Astrocyte (in vitro differentiated cells and primary cell): ENCODE measurements around the gene TMBIM1. TPM values are rescaled to one million over a fixed set of nuclear protein-coding genes. Genes with fewer than 3 reads are reported as not detected.

Experiments used
- DNase-seq: peaks from one replicate; pipeline ENCODE4 v3.0.0-alpha.2; 2010; ENCODE audit warnings: low read depth
- FAIRE-seq: peaks from 2 replicates; lab custom pipeline; 2011; peaks lifted over from hg19 to GRCh38; lab: Jason Lieb, UNC
- H2AFZ ChIP-seq: 2 replicates; pipeline ENCODE4 v1.6.0; 2012; ENCODE audit warnings: low read depth, low read length, inconsistent platforms
- H3K27ac ChIP-seq: 2 replicates; pipeline ENCODE4 v1.5.1; 2011; ENCODE audit warnings: low read depth, low read length, inconsistent platforms
- H3K27me3 ChIP-seq: 2 replicates; pipeline ENCODE4 v1.6.0; 2011; ENCODE audit warnings: low read length, inconsistent platforms; ENCODE audit not compliant: insufficient read depth
- H3K36me3 ChIP-seq: 2 replicates; pipeline ENCODE4 v1.5.1; 2011; ENCODE audit warnings: low read length, inconsistent platforms; ENCODE audit not compliant: insufficient read depth
- H3K4me1 ChIP-seq: 2 replicates; pipeline ENCODE4 v1.5.1; 2011; ENCODE audit warnings: low read length, inconsistent platforms; ENCODE audit not compliant: insufficient read depth
- H3K4me2 ChIP-seq: 2 replicates; pipeline ENCODE4 v1.6.0; 2012; ENCODE audit warnings: low read length, inconsistent platforms
- H3K4me3 ChIP-seq: 2 replicates; pipeline ENCODE4 v1.5.1; 2011; ENCODE audit warnings: low read depth, mild to moderate bottlenecking, low read length, inconsistent platforms; ENCODE audit not compliant: insufficient read depth
- H3K79me2 ChIP-seq: 2 replicates; pipeline ENCODE4 v1.6.0; 2012; ENCODE audit warnings: mild to moderate bottlenecking, low read length, inconsistent platforms; ENCODE audit not compliant: insufficient read depth
- H3K9ac ChIP-seq: 2 replicates; pipeline ENCODE4 v1.6.0; 2012; ENCODE audit warnings: mild to moderate bottlenecking, low read length, inconsistent platforms
- H3K9me3 ChIP-seq: 2 replicates; pipeline ENCODE4 v1.5.1; 2012; ENCODE audit warnings: low read depth, mild to moderate bottlenecking, low read length, inconsistent platforms; ENCODE audit not compliant: insufficient read depth
- H4K20me1 ChIP-seq: 2 replicates; pipeline ENCODE4 v1.6.0; 2012; ENCODE audit warnings: low read length, inconsistent platforms; ENCODE audit not compliant: insufficient read depth
- H3K27ac Mint-ChIP-seq: one replicate; pipeline ENCODE4 v1.8.0; 2021; ENCODE audit warnings: mild to moderate bottlenecking, mixed read lengths; ENCODE audit not compliant: unreplicated experiment
- H3K27me3 Mint-ChIP-seq: one replicate; pipeline ENCODE4 v1.8.0; 2021; ENCODE audit warnings: low read depth, mixed read lengths; ENCODE audit not compliant: unreplicated experiment
- H3K36me3 Mint-ChIP-seq: one replicate; pipeline ENCODE4 v1.8.0; 2021; ENCODE audit warnings: low read depth, mixed read lengths; ENCODE audit not compliant: unreplicated experiment
- H3K4me1 Mint-ChIP-seq: one replicate; pipeline ENCODE4 v1.8.0; 2021; ENCODE audit warnings: low read depth, mixed read lengths; ENCODE audit not compliant: unreplicated experiment
- H3K4me3 Mint-ChIP-seq: one replicate; pipeline ENCODE4 v1.8.0; 2021; ENCODE audit warnings: mild to moderate bottlenecking, moderate library complexity, mixed read lengths; ENCODE audit not compliant: unreplicated experiment
- H3K9me3 Mint-ChIP-seq: one replicate; pipeline ENCODE4 v1.8.0; 2021; ENCODE audit warnings: mild to moderate bottlenecking, mixed read lengths; ENCODE audit not compliant: unreplicated experiment
- EZH2 ChIP-seq: IDR thresholded peaks from 2 replicates; pipeline ENCODE4 v1.6.1; 2012; ENCODE audit warnings: mild to moderate bottlenecking, low read length, inconsistent platforms; ENCODE audit not compliant: insufficient read depth
- microRNA-seq: library from miRNA; unstranded; fragments of <30 nt; microRNA quantifications from one replicate; pipeline ENCODE4 v1.2.0, GENCODE V29; 2020
- total RNA-seq: library from RNA; stranded (reverse); gene quantifications from 2 replicates; pipeline ENCODE4 v1.2.1, GENCODE V29; 2021

The TMBIM1 gene
- total RNA-seq, 1 donor from 2014 or later, result 37.2 TPM

DNA sequence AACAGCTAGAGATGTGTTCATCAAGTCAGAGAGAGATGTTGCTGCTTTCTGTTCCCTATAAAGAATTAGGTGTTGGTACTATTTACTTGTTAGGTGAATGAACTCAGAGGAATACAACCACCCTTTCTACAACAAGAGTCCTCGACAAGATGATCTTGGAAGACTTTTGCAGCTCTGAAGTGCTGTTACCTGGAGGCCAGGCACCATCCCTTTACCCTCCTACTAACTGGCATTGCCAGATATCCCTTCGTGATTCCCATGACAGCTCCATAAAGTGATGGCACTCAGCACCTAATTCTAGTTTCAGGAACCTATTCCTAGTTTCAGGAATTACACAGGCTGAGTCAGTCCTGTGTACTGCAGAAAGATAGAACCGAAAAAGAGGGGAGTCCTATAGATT, 65.4 kb downstream of the TMBIM1 start:
- peaks cover 32% of the 10 kb centered on the region for H3K36me3 Mint-ChIP-seq
- no peak overlapping the region for H2AFZ ChIP-seq
- peak overlapping the region; percentile 7 for H3K27ac Mint-ChIP-seq
- H3K4me1 ChIP-seq, result peaks cover 49% of the 10 kb centered on the region
- H3K27me3 ChIP-seq, result no peaks in the 10 kb centered on the region
- H3K4me2 ChIP-seq, result no peak overlapping the region
- no peaks in the 10 kb centered on the region for H3K27me3 Mint-ChIP-seq
- peaks cover 75% of the 10 kb centered on the region for H3K79me2 ChIP-seq
- peaks cover 67% of the 10 kb centered on the region for H3K36me3 ChIP-seq
- no peak for DNase-seq
- H3K4me1 Mint-ChIP-seq, result peaks cover 70% of the 10 kb centered on the region
- H3K4me3 Mint-ChIP-seq, result no peak overlapping the region
- no peak for TF ChIP-seq EZH2
- no peak overlapping the region for H3K27ac ChIP-seq
- H4K20me1 ChIP-seq, result peaks cover 46% of the 10 kb centered on the region
- no peaks in the 10 kb centered on the region for H3K9me3 ChIP-seq
- no peaks in the 10 kb centered on the region for H3K9me3 Mint-ChIP-seq
- no peak for FAIRE-seq
- no peak overlapping the region for H3K9ac ChIP-seq
- no peak overlapping the region for H3K4me3 ChIP-seq

Small RNA genes lying within 50 kb of the gene (microRNA-seq; reads per million reads assigned to microRNA genes)
- gene MIR6513 (4.7 reads per million, percentile 19 among the genes with 10 or more reads in this experiment), gene MIR6810 (1.9 reads per million)

Other genes with a start within 250 kb of the TMBIM1 start
- gene RUFY4, start 223.2 kb downstream of the TMBIM1 start, total RNA-seq, result not detected in 2 replicates
- 0.07 TPM in 1 of 2 replicates, not detected in the other for gene CXCR2, start 166.5 kb downstream of the TMBIM1 start, total RNA-seq
- not detected in 2 replicates for gene CXCR1, start 125.5 kb downstream of the TMBIM1 start, total RNA-seq
- 521 and 535 TPM in 2 replicates for gene ARPC2, start 75.3 kb downstream of the TMBIM1 start, total RNA-seq
- 0.55 and 0.70 TPM in 2 replicates for gene GPBAR1, start 31.5 kb downstream of the TMBIM1 start, total RNA-seq
- 78.8 and 87.3 TPM in 2 replicates for gene AAMP, start 22.4 kb downstream of the TMBIM1 start, total RNA-seq
- gene PNKD, start 22.0 kb downstream of the TMBIM1 start, total RNA-seq, result 40.9 and 43.3 TPM in 2 replicates
- 0.23 TPM in 1 of 2 replicates, not detected in the other for gene CATIP, start 64.4 kb upstream of the TMBIM1 start, total RNA-seq
- not detected in 2 replicates for gene SLC11A1, start 89.8 kb upstream of the TMBIM1 start, total RNA-seq
- 41.8 and 45.0 TPM in 2 replicates for gene CTDSP1, start 107.4 kb upstream of the TMBIM1 start, total RNA-seq
- gene VIL1, start 126.6 kb upstream of the TMBIM1 start, total RNA-seq, result not detected in 2 replicates